HG03378 (cell line): ENCODE measurements around the gene LONRF2.
A peak's percentile ranks its signal among the peaks of the same experiment; 100 is the strongest.

Experiments used
- ATAC-seq: cut with Tn5 transposase; IDR thresholded peaks from one replicate; pipeline ENCODE4 v1.9.1; 2021; ENCODE audit warnings: mild to moderate bottlenecking, moderate library complexity; ENCODE audit not compliant: unreplicated experiment

LONRF2 gene

GRCh38 chr2:100237770-100238169, 84.5 kb downstream of the LONRF2 start:
- no peak for ATAC-seq

- ATAC-seq = no peak
Measured at GRCh38 chr2:100237163-100237562, 85.1 kb downstream of the LONRF2 start.

GRCh38 chr2:100236166-100236565, 86.1 kb downstream of the LONRF2 start:
- ATAC-seq = no peak

- ATAC-seq = no peak
Measured at GRCh38 chr2:100235581-100235980, 86.7 kb downstream of the LONRF2 start.

- peak; percentile 89 for ATAC-seq
Measured at GRCh38 chr2:100235098-100235497, 87.2 kb downstream of the LONRF2 start.

- no peak for ATAC-seq
Measured at GRCh38 chr2:100234141-100234540, 88.2 kb downstream of the LONRF2 start.

GRCh38 chr2:100233061-100233460, 89.2 kb downstream of the LONRF2 start:
- no peak for ATAC-seq

GRCh38 chr2:100230754-100231153, 91.5 kb downstream of the LONRF2 start:
- no peak for ATAC-seq

- no peak for ATAC-seq
Measured at GRCh38 chr2:100228967-100229366, 93.3 kb downstream of the LONRF2 start.

GRCh38 chr2:100228415-100228814, 93.9 kb downstream of the LONRF2 start:
- ATAC-seq = no peak

- no peak for ATAC-seq
Measured at GRCh38 chr2:100224988-100225710, 97.2 kb downstream of the LONRF2 start.

GRCh38 chr2:100223502-100223901, 98.8 kb downstream of the LONRF2 start:
- no peak for ATAC-seq
